Measurements from ENCODE around the gene GPRC5B.
A peak's percentile ranks its signal among the peaks of the same experiment; 100 is the strongest.

Gene GPRC5B

GRCh38 chr16:19896951-19897350, 12.3 kb upstream of the GPRC5B start:
- no peak for TF ChIP-seq ZFX (IDR thresholded peaks at IDR 0.05)
- TF ChIP-seq, protein P1, sequence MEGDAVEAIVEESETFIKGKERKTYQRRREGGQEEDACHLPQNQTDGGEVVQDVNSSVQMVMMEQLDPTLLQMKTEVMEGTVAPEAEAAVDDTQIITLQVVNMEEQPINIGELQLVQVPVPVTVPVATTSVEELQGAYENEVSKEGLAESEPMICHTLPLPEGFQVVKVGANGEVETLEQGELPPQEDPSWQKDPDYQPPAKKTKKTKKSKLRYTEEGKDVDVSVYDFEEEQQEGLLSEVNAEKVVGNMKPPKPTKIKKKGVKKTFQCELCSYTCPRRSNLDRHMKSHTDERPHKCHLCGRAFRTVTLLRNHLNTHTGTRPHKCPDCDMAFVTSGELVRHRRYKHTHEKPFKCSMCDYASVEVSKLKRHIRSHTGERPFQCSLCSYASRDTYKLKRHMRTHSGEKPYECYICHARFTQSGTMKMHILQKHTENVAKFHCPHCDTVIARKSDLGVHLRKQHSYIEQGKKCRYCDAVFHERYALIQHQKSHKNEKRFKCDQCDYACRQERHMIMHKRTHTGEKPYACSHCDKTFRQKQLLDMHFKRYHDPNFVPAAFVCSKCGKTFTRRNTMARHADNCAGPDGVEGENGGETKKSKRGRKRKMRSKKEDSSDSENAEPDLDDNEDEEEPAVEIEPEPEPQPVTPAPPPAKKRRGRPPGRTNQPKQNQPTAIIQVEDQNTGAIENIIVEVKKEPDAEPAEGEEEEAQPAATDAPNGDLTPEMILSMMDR (conservative IDR thresholded peaks at IDR 0.05): no peak

GRCh38 chr16:19894586-19894985, 9.9 kb upstream of the GPRC5B start:
- no peak for TF ChIP-seq ZFX (IDR thresholded peaks at IDR 0.05)
- TF ChIP-seq, protein P1 (conservative IDR thresholded peaks at IDR 0.05): no peak

More at GRCh38 chr16:19896951-19897350, 12.3 kb upstream of the GPRC5B start:
- no peak overlapping the region for H3K27ac ChIP-seq

GRCh38 chr16:19892902-19893301, 8.3 kb upstream of the GPRC5B start:
- no peak overlapping the region for H3K27ac ChIP-seq
- TF ChIP-seq, protein P1 (conservative IDR thresholded peaks at IDR 0.05): no peak
- TF ChIP-seq ZFX (IDR thresholded peaks at IDR 0.05): no peak

More at GRCh38 chr16:19894586-19894985, 9.9 kb upstream of the GPRC5B start:
- H3K27ac ChIP-seq: no peak overlapping the region

GRCh38 chr16:19890901-19891300, 6.3 kb upstream of the GPRC5B start:
- H3K27ac ChIP-seq: no peak overlapping the region
- no peak for TF ChIP-seq ZFX (IDR thresholded peaks at IDR 0.05)
- TF ChIP-seq, protein P1 (conservative IDR thresholded peaks at IDR 0.05): no peak

DNA sequence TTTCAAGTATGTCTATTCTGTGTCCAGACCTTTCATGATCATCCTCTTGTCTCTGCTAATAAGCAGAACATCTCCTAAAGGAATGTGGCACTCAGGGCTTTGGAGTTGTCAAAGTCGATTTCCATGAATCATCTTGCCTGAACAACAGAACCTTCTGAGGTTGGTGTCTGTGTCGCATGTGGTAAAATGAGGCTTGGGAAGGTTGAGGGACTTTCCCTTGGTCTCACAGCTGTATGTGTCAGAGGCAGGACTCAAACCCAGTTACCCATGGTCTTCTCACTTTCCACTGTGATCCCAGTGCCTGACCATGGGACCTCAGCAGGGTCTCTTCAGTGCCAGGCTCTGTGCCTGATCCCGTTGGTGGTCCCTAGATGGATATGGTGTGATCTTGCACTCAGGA, 4.2 kb upstream of the GPRC5B start:
- H3K27ac ChIP-seq: no peak overlapping the region
- TF ChIP-seq, protein P1 (conservative IDR thresholded peaks at IDR 0.05): no peak
- no peak for TF ChIP-seq ZFX (IDR thresholded peaks at IDR 0.05)

DNA sequence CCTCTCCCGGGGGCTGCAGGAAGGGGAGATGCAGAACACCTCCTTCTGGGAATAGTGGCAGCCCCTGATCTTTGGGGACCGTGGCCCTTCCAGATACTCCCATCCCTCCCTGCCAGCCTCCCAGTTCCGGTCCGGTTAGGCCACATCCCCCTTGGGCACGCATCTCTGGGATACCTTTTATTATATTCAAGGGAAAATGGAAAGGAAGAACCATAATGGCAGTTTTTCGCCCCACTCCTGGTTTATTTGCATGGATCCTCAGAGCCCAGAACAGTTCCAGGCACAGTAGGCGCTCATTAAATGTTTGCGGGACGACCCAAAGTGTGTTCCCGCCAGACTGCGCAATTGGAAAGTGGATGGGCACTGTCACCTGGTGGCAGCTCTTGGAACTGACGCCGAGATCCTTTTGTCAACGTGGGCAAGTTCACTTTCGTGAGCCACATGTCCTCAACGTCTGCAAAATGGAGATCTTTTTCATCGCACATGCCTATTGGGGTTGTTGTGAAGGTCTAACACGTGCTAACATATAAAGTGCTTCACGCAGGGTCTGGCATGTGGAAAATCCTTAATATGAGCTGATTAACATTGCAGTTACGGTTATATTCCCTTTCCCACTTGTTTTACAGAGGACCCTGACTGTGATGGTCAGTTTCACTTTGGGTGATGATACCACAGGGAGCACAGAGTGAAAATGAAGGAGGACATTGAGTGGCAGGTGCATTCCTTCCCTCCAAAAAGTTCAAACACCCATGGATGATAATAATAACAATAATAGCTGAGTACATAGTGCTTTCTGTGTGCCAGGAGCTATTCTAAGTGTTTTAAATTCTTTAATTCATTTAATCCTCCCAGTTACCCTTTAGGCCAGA, 1.7 kb upstream of the GPRC5B start:
- H3K27ac ChIP-seq: no peak overlapping the region
- TF ChIP-seq, protein P1 (conservative IDR thresholded peaks at IDR 0.05): peak; percentile 100
- TF ChIP-seq ZFX (IDR thresholded peaks at IDR 0.05): no peak

DNA sequence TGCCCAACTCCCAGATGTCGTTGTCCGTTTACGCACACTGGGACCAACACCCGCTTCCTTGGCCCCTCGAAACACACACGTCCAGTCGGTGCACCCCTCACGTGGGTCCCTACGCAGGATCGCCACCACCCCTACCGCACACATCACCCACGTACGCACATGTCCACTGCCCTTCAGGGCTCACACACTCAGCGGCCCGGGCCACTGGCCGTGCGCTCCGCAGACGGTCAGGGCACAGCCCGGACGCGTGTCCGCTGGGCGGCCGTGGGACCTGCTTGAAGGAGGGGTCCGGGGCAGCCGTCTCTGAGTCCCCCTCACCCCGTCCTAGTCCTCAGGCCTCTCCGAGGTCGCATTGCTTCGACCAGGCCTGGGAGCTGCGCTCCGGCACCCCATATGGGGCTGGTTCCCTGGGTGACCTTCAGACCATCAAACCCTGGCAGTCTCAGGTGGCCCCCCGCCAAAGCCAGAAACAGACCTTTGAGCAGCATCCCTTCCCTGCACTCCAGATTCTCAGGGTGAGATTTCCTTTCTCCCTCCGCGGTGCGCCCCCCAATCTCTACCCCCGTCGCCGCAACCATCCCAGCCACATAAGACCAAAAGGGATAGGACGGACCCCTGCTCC, 914 bp upstream of the GPRC5B start:
- no peak overlapping the region for H3K27ac ChIP-seq
- no peak for TF ChIP-seq ZFX (IDR thresholded peaks at IDR 0.05)
- TF ChIP-seq, protein P1 (conservative IDR thresholded peaks at IDR 0.05): no peak
